HG03175 (cell line): ENCODE measurements around the gene SVEP1.
"Not testable (repeated sequence)": the region's sequence is repeated elsewhere in the genome, so short reads cannot be mapped to it uniquely, and the experiment has no call there.

Source experiments
- ATAC-seq: cut with Tn5 transposase; IDR thresholded peaks from one replicate; pipeline ENCODE4 v1.9.1; 2021; ENCODE audit warnings: mild to moderate bottlenecking, moderate library complexity; ENCODE audit not compliant: unreplicated experiment

Gene SVEP1

GRCh38 chr9:110579034-110579861, at the start of gene SVEP1:
SVEP1 (minus strand) TSS chr9:110579741; CDS start chr9:110579543, 198 bp downstream.
- ATAC-seq = no peak

- peak; percentile 97 for ATAC-seq
Observed at GRCh38 chr9:110626101-110626829, 46.7 kb upstream of the SVEP1 start.

GRCh38 chr9:110623462-110624025, 44.0 kb upstream of the SVEP1 start:
- no peak for ATAC-seq

- no peak for ATAC-seq
Observed at GRCh38 chr9:110622368-110622767, 42.8 kb upstream of the SVEP1 start.

- no peak for ATAC-seq
Observed at GRCh38 chr9:110620726-110621125, 41.2 kb upstream of the SVEP1 start.

GRCh38 chr9:110619831-110620230, 40.3 kb upstream of the SVEP1 start:
- ATAC-seq = no peak

- no peak for ATAC-seq
Observed at GRCh38 chr9:110615498-110615897, 36.0 kb upstream of the SVEP1 start.

GRCh38 chr9:110614576-110614975, 35.0 kb upstream of the SVEP1 start:
- ATAC-seq = not testable (repeated sequence)

GRCh38 chr9:110606179-110606790, 26.7 kb upstream of the SVEP1 start:
- no peak for ATAC-seq

- no peak for ATAC-seq
Observed at GRCh38 chr9:110605565-110605964, 26.0 kb upstream of the SVEP1 start.

GRCh38 chr9:110604171-110604601, 24.6 kb upstream of the SVEP1 start:
- ATAC-seq = no peak

- no peak for ATAC-seq
Observed at GRCh38 chr9:110602281-110602680, 22.7 kb upstream of the SVEP1 start.

- ATAC-seq = no peak
Observed at GRCh38 chr9:110601098-110601497, 21.6 kb upstream of the SVEP1 start.

- no peak for ATAC-seq
Observed at GRCh38 chr9:110599468-110599867, 19.9 kb upstream of the SVEP1 start.

GRCh38 chr9:110592044-110592830, 12.7 kb upstream of the SVEP1 start:
- ATAC-seq = no peak

- ATAC-seq = no peak
Observed at GRCh38 chr9:110591526-110591925, 12.0 kb upstream of the SVEP1 start.

GRCh38 chr9:110590816-110591215, 11.3 kb upstream of the SVEP1 start:
- ATAC-seq = no peak

- no peak for ATAC-seq
Observed at GRCh38 chr9:110588296-110588695, 8.8 kb upstream of the SVEP1 start.

GRCh38 chr9:110583237-110583636, 3.7 kb upstream of the SVEP1 start:
- no peak for ATAC-seq

- ATAC-seq = no peak
Observed at GRCh38 chr9:110582156-110582555, 2.6 kb upstream of the SVEP1 start.

- ATAC-seq = no peak
Observed at GRCh38 chr9:110580850-110581249, 1.3 kb upstream of the SVEP1 start.
